ENCODE measurements around the gene MEAF6. TPM values are rescaled to one million over a fixed set of nuclear protein-coding genes. Genes with fewer than 3 reads are reported as not detected.
"Not testable (repeated sequence)": the region's sequence is repeated elsewhere in the genome, so short reads cannot be mapped to it uniquely, and the experiment has no call there.

MEAF6 gene
- total and polyA plus RNA-seq, 2 donors (not counting 1 experiment from before 2014, with no cell fraction given), result 49.4 to 56.0 TPM

- no peak overlapping the region for H2AFZ ChIP-seq (ENCODE audit: low read length)
- no peaks in the 10 kb centered on the region for H3K9me3 ChIP-seq (ENCODE audit: control insufficient read depth, insufficient read depth, low read depth, low read length)
- H3K79me2 ChIP-seq (ENCODE audit: control insufficient read depth, insufficient read depth, low read length), result no peaks in the 10 kb centered on the region
- no peaks in the 10 kb centered on the region for H3K4me1 ChIP-seq (ENCODE audit: control insufficient read depth, extremely low read depth, insufficient read depth, low read length)
- peaks cover 7% of the 10 kb centered on the region for H3K36me3 ChIP-seq (ENCODE audit: control insufficient read depth, insufficient read depth, low read length)
- H3K27ac ChIP-seq (ENCODE audit: insufficient read depth, low read length), result no peak overlapping the region
- no peaks in the 10 kb centered on the region for H4K20me1 ChIP-seq (ENCODE audit: control insufficient read depth, extremely low read depth, insufficient read depth, low read length)
- no peak for DNase-seq (ENCODE audit: low read depth in 2 of 2)
- H3K9ac ChIP-seq (ENCODE audit: insufficient read depth, low read length), result no peak overlapping the region
- no peak overlapping the region for H3K4me3 ChIP-seq (replicated peaks in 1 of 4; ENCODE audit: control extremely low read depth in 1 of 4, insufficient read depth in 1 of 4, low read depth in 3 of 4, low read length in 4 of 4)
- H3K4me2 ChIP-seq (ENCODE audit: extremely low read depth, insufficient read depth, low read length), result no peak overlapping the region
- H3K27me3 ChIP-seq (ENCODE audit: control insufficient read depth, insufficient read depth, low read length), result no peaks in the 10 kb centered on the region
- TF ChIP-seq, protein P1, sequence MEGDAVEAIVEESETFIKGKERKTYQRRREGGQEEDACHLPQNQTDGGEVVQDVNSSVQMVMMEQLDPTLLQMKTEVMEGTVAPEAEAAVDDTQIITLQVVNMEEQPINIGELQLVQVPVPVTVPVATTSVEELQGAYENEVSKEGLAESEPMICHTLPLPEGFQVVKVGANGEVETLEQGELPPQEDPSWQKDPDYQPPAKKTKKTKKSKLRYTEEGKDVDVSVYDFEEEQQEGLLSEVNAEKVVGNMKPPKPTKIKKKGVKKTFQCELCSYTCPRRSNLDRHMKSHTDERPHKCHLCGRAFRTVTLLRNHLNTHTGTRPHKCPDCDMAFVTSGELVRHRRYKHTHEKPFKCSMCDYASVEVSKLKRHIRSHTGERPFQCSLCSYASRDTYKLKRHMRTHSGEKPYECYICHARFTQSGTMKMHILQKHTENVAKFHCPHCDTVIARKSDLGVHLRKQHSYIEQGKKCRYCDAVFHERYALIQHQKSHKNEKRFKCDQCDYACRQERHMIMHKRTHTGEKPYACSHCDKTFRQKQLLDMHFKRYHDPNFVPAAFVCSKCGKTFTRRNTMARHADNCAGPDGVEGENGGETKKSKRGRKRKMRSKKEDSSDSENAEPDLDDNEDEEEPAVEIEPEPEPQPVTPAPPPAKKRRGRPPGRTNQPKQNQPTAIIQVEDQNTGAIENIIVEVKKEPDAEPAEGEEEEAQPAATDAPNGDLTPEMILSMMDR (conservative IDR thresholded peaks at IDR 0.05 in 1 of 2, IDR thresholded peaks at IDR 0.05 in 1 of 2; ENCODE audit: low read depth in 1 of 2, low read length in 2 of 2), result no peak
- TF ChIP-seq EZH2 (IDR thresholded peaks at IDR 0.05; ENCODE audit: low read length, missing control alignments), result no peak
Measured at GRCh38 chr1:37540036-37540785, 25.6 kb upstream of the MEAF6 start.

DNA sequence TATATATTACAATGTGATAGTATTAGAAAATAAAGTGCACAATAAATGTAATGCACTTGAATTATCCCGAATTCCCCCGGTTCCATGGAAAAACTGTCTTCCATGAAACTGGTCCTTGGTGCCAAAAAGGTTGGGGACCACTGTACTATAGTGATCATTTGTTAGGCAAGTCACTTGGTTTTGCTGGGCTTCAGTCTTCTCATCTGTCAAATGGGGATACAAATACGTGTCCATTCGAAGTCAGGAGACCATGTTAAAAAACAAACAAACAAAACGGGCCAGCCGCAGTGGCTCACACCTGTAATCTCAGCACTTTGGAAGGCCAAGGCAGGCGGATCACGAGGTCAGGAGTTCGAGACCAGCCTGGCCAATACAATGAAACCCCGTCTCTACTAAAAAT is 24.6 kb upstream of the MEAF6 start:
- H3K4me3 ChIP-seq (replicated peaks in 1 of 4; ENCODE audit: control extremely low read depth in 1 of 4, insufficient read depth in 1 of 4, low read depth in 3 of 4, low read length in 4 of 4); H3K36me3 ChIP-seq (ENCODE audit: control insufficient read depth, insufficient read depth, low read length); H3K27me3 ChIP-seq (ENCODE audit: control insufficient read depth, insufficient read depth, low read length); H4K20me1 ChIP-seq (ENCODE audit: control insufficient read depth, extremely low read depth, insufficient read depth, low read length); H3K79me2 ChIP-seq (ENCODE audit: control insufficient read depth, insufficient read depth, low read length); H3K4me1 ChIP-seq (ENCODE audit: control insufficient read depth, extremely low read depth, insufficient read depth, low read length); H3K4me2 ChIP-seq (ENCODE audit: extremely low read depth, insufficient read depth, low read length); H3K9ac ChIP-seq (ENCODE audit: insufficient read depth, low read length); H3K9me3 ChIP-seq (ENCODE audit: control insufficient read depth, insufficient read depth, low read depth, low read length); H3K27ac ChIP-seq (ENCODE audit: insufficient read depth, low read length); H2AFZ ChIP-seq (ENCODE audit: low read length); DNase-seq (ENCODE audit: low read depth in 2 of 2): not testable (repeated sequence)

DNA sequence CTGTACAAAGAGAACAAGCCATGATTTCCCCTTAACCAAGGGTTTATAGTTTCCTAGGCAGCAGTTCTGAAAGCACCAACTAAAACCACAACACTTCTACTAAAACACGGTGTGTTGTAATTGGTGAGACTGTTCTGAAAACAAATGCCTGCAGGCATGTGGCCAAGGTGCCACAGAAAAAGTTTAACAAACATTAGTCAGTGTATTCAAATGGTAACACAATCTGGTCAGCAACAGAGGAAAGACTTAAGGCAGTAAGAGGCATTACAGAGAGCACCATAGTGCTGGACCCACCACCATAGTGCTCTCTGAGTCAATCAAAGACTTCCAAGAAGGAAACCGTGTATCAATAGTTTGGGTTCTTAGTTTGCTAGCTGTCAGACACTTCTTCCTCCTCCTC is 22.8 kb upstream of the MEAF6 start:
- Histone ChIP-seq H3K79me2 (ENCODE audit: control insufficient read depth, insufficient read depth, low read length) (no peaks in the 10 kb centered on the region), H2AFZ (ENCODE audit: low read length) (no peak overlapping the region), H3K9ac (ENCODE audit: insufficient read depth, low read length) (no peak overlapping the region), H3K4me1 (ENCODE audit: control insufficient read depth, extremely low read depth, insufficient read depth, low read length) (peaks cover 2% of the 10 kb centered on the region), H3K4me2 (ENCODE audit: extremely low read depth, insufficient read depth, low read length) (no peak overlapping the region), H3K36me3 (ENCODE audit: control insufficient read depth, insufficient read depth, low read length) (peaks cover 2% of the 10 kb centered on the region), H4K20me1 (ENCODE audit: control insufficient read depth, extremely low read depth, insufficient read depth, low read length) (no peaks in the 10 kb centered on the region), H3K9me3 (ENCODE audit: control insufficient read depth, insufficient read depth, low read depth, low read length) (no peaks in the 10 kb centered on the region), H3K27me3 (ENCODE audit: control insufficient read depth, insufficient read depth, low read length) (no peaks in the 10 kb centered on the region), H3K4me3 (replicated peaks in 1 of 4; ENCODE audit: control extremely low read depth in 1 of 4, insufficient read depth in 1 of 4, low read depth in 3 of 4, low read length in 4 of 4) (no peak overlapping the region), H3K27ac (ENCODE audit: insufficient read depth, low read length) (no peak overlapping the region)
- peak; percentile 40 to 60 for DNase-seq (ENCODE audit: low read depth in 2 of 2)
- TF ChIP-seq, protein P1 (conservative IDR thresholded peaks at IDR 0.05 in 1 of 2, IDR thresholded peaks at IDR 0.05 in 1 of 2; ENCODE audit: low read depth in 1 of 2, low read length in 2 of 2), result no peak
- TF ChIP-seq EZH2 (IDR thresholded peaks at IDR 0.05; ENCODE audit: low read length, missing control alignments), result no peak

Data from fibroblast of lung (primary cell).